Measurements from ENCODE around the gene RFTN1.

DNA sequence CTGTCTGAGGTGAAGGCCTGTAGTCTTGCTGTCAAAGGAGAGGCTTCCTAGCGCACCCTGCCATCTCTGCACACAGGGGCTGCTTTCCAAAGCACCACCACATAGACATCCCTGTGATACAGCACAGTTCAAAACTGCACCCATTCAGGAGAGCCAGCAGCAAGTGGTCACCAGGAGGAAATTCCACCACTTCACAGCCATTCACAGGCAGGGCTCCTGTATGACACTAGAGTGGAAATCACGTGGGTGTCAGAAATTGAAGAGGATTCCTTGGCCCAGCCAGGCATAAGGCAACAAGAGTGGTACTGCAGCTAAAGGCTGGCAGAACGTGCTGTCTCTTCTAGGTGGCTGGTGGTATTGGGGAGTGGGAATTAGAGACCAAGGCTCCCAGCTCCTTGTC is 102.8 kb downstream of the RFTN1 start:
- TF ChIP-seq, protein P1, sequence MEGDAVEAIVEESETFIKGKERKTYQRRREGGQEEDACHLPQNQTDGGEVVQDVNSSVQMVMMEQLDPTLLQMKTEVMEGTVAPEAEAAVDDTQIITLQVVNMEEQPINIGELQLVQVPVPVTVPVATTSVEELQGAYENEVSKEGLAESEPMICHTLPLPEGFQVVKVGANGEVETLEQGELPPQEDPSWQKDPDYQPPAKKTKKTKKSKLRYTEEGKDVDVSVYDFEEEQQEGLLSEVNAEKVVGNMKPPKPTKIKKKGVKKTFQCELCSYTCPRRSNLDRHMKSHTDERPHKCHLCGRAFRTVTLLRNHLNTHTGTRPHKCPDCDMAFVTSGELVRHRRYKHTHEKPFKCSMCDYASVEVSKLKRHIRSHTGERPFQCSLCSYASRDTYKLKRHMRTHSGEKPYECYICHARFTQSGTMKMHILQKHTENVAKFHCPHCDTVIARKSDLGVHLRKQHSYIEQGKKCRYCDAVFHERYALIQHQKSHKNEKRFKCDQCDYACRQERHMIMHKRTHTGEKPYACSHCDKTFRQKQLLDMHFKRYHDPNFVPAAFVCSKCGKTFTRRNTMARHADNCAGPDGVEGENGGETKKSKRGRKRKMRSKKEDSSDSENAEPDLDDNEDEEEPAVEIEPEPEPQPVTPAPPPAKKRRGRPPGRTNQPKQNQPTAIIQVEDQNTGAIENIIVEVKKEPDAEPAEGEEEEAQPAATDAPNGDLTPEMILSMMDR (IDR thresholded peaks at IDR 0.05; ENCODE audit: control extremely low read depth in 1 of 3, insufficient read depth in 1 of 3, low read depth in 1 of 3, low read length in 3 of 3), result no peak
- no peak for TF ChIP-seq YY1 (IDR thresholded peaks at IDR 0.05; ENCODE audit: low read depth, low read length)
- no peak for TF ChIP-seq KDM5A (IDR thresholded peaks at IDR 0.05; ENCODE audit: low read length)
- TF ChIP-seq RAD21 (IDR thresholded peaks at IDR 0.05 in 1 of 2, conservative IDR thresholded peaks at IDR 0.05 in 1 of 2; ENCODE audit: low read depth in 2 of 2, low read length in 2 of 2), result no peak
- no peak for TF ChIP-seq EP300 (IDR thresholded peaks at IDR 0.05; ENCODE audit: borderline replicate concordance in 1 of 2, low read depth in 2 of 2, low read length in 2 of 2)
- TF ChIP-seq MAFK (IDR thresholded peaks at IDR 0.05; ENCODE audit: low read depth, low read length), result no peak
- TF ChIP-seq RFX5 (IDR thresholded peaks at IDR 0.05; ENCODE audit: borderline replicate concordance, low read depth, low read length), result no peak
- no peak for TF ChIP-seq SRF (IDR thresholded peaks at IDR 0.05; ENCODE audit: low read depth, low read length)
- no peak for TF ChIP-seq HDAC2 (IDR thresholded peaks at IDR 0.05; ENCODE audit: borderline replicate concordance in 1 of 2, low read depth in 2 of 2, low read length in 2 of 2)
- no peak for TF ChIP-seq RXRA (IDR thresholded peaks at IDR 0.05; ENCODE audit: insufficient read depth, low read depth, low read length)

Data from H1 (cell line).